ENCODE results near the gene STRN3.

- TF ChIP-seq POLR2AphosphoS5 (IDR thresholded peaks at IDR 0.05) (no peak), CTCF (IDR thresholded peaks at IDR 0.05) (no peak)
These were observed 29.1 kb downstream of the STRN3 start for GRCh38 chr14:30996892-30997659.

All from gastroesophageal sphincter (tissue), 3 donors.